HUES6 (cell line): Measurements from ENCODE around the gene DENND4C.
A peak's percentile ranks its signal among the peaks of the same experiment; 100 is the strongest.
"Not testable (repeated sequence)": the region's sequence is repeated elsewhere in the genome, so short reads cannot be mapped to it uniquely, and the experiment has no call there.

Experiments
- H3K27ac ChIP-seq: 2 replicates; pipeline ENCODE4 v1.7.0; 2013; ENCODE audit warnings: low read depth, mild to moderate bottlenecking, low read length, inconsistent platforms
- H3K27me3 ChIP-seq: 2 replicates; pipeline ENCODE4 v1.6.1; 2013; ENCODE audit warnings: low read length; ENCODE audit not compliant: control insufficient read depth, insufficient read depth
- H3K36me3 ChIP-seq: 2 replicates; pipeline ENCODE4 v1.6.1; 2013; ENCODE audit warnings: low read length; ENCODE audit not compliant: control insufficient read depth, insufficient read depth
- H3K4me1 ChIP-seq: 2 replicates; pipeline ENCODE4 v1.6.1; 2013; ENCODE audit warnings: low read length; ENCODE audit not compliant: control insufficient read depth, insufficient read depth
- H3K4me3 ChIP-seq: 2 replicates; pipeline ENCODE4 v1.5.1; 2013; ENCODE audit warnings: low read depth, low read length
- H3K9ac ChIP-seq: one replicate; pipeline ENCODE4 v1.6.1; 2013; ENCODE audit warnings: mild to moderate bottlenecking, low read length
- H3K9me3 ChIP-seq: 2 replicates; pipeline ENCODE4 v1.6.1; 2013; ENCODE audit warnings: low read depth, low read length; ENCODE audit not compliant: control insufficient read depth, insufficient read depth

DENND4C gene

DNA sequence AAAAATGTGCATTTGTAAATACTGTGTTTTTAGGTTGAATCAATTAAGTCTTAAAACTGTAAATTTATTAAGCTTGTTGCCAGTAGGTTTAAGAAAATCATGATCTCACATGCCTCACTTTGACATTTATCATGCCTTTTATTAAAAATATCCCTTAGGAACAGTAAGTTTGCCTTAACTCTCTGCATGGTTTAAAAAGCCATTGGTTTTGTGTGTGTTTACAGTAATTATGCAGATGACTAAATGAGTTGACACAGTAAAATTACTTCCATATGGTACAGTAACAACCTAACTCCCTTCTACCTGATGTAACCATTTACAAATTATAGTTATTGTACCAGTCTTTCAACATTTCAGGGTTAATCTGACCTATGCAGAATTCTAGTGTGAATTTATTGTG lies 143.0 kb downstream of the DENND4C start:
- Histone ChIP-seq H3K27ac (no peak overlapping the region), H3K4me1 (no peaks in the 10 kb centered on the region; the same call in 1 of the 2 replicates), H3K27me3 (no peaks in the 10 kb centered on the region), H3K4me3 (no peak overlapping the region), H3K9me3 (no peaks in the 10 kb centered on the region), H3K9ac (no peak overlapping the region), H3K36me3 (peaks cover 77% of the 10 kb centered on the region)

- Histone ChIP-seq H3K36me3 (peaks cover 79% of the 10 kb centered on the region), H3K27me3 (no peaks in the 10 kb centered on the region), H3K4me1 (no peaks in the 10 kb centered on the region; the same call in 1 of the 2 replicates), H3K9me3 (no peaks in the 10 kb centered on the region), H3K9ac (no peak overlapping the region), H3K27ac (no peak overlapping the region), H3K4me3 (no peak overlapping the region)
Measured at GRCh38 chr9:19375538-19375937, 145.0 kb downstream of the DENND4C start.

DNA sequence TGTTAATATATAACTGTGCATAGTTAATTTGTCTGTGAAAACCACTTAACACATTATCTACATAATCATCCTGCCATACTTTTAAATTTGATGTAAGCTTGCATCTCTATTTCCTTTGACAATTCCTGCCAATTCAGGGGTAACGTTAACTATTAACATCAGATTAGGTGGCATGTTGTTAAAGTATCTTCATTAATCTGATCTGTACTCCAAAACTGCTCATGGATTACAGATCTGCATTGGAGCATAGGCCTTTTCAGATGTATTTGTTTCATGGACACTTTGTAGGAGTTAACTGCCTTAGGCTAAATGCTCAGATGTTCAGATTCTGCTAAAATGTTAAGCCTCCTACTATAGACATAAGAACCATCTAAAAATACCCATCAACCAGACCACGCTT lies 146.4 kb downstream of the DENND4C start:
- no peaks in the 10 kb centered on the region; the same call in 1 of the 2 replicates for H3K4me1 ChIP-seq
- H3K4me3 ChIP-seq: no peak overlapping the region
- H3K36me3 ChIP-seq: peaks cover 70% of the 10 kb centered on the region
- H3K9ac ChIP-seq: no peak overlapping the region
- H3K9me3 ChIP-seq: no peaks in the 10 kb centered on the region
- H3K27me3 ChIP-seq: no peaks in the 10 kb centered on the region
- no peak overlapping the region for H3K27ac ChIP-seq

DNA sequence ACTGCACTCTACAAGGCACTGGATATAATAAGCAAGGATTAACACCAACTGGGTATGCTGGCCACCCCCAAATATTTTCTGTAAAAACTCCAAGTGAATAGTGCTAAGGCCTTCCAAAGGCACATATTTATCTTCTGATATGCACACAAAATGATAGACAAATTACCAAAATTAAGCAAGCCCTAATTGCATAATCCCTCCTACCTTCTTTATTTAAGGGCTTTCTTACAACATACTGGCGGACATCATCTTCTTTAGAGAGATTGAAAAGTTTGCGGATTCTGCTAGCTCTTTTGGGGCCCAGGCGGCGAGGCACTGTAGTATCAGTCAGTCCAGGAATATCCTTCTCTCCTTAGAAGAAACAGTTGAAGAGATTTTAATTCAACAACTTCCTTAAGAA lies 147.7 kb downstream of the DENND4C start:
- Histone ChIP-seq H3K4me3 (peak overlapping the region; percentile 90), H3K36me3 (peaks cover 65% of the 10 kb centered on the region), H3K27ac (no peak overlapping the region)

GRCh38 chr9:19378647-19379046 lies 148.2 kb downstream of the DENND4C start:
- H3K36me3 ChIP-seq: peaks cover 61% of the 10 kb centered on the region
- H3K4me1 ChIP-seq: no peaks in the 10 kb centered on the region; the same call in 1 of the 2 replicates
- peak overlapping the region; percentile 95 for H3K9ac ChIP-seq
- no peaks in the 10 kb centered on the region for H3K9me3 ChIP-seq
- H3K27me3 ChIP-seq: no peaks in the 10 kb centered on the region
- peak overlapping the region; percentile 93 for H3K27ac ChIP-seq
- H3K4me3 ChIP-seq: peak overlapping the region; percentile 90

More for the DNA sequence above, 147.7 kb downstream of the DENND4C start:
- no peaks in the 10 kb centered on the region for H3K9me3 ChIP-seq
- H3K4me1 ChIP-seq: no peaks in the 10 kb centered on the region; the same call in 1 of the 2 replicates
- no peaks in the 10 kb centered on the region for H3K27me3 ChIP-seq
- peak overlapping the region; percentile 95 for H3K9ac ChIP-seq

GRCh38 chr9:19379283-19379682 lies 148.8 kb downstream of the DENND4C start:
- H3K9me3 ChIP-seq: no peaks in the 10 kb centered on the region
- H3K27ac ChIP-seq: peak overlapping the region; percentile 93
- peaks cover 55% of the 10 kb centered on the region for H3K36me3 ChIP-seq
- no peaks in the 10 kb centered on the region; the same call in 1 of the 2 replicates for H3K4me1 ChIP-seq
- H3K27me3 ChIP-seq: no peaks in the 10 kb centered on the region
- peak overlapping the region; percentile 95 for H3K9ac ChIP-seq
- H3K4me3 ChIP-seq: peak overlapping the region; percentile 90

- peak overlapping the region; percentile 93 for H3K27ac ChIP-seq
- H3K4me3 ChIP-seq: peak overlapping the region; percentile 90
- no peaks in the 10 kb centered on the region; the same call in 1 of the 2 replicates for H3K4me1 ChIP-seq
- H3K27me3 ChIP-seq: no peaks in the 10 kb centered on the region
- peaks cover 51% of the 10 kb centered on the region for H3K36me3 ChIP-seq
- H3K9me3 ChIP-seq: no peaks in the 10 kb centered on the region
- peak overlapping the region; percentile 95 for H3K9ac ChIP-seq
Measured at GRCh38 chr9:19379697-19380046, 149.2 kb downstream of the DENND4C start.

- H3K27ac ChIP-seq: peak overlapping the region; percentile 35; the same call in 1 of the 2 replicates
- peak overlapping the region; percentile 95 for H3K9ac ChIP-seq
- peak overlapping the region; percentile 90 for H3K4me3 ChIP-seq
- no peaks in the 10 kb centered on the region; the same call in 1 of the 2 replicates for H3K4me1 ChIP-seq
- peaks cover 40% of the 10 kb centered on the region for H3K36me3 ChIP-seq
- no peaks in the 10 kb centered on the region for H3K27me3 ChIP-seq
- no peaks in the 10 kb centered on the region for H3K9me3 ChIP-seq
Measured at GRCh38 chr9:19380826-19381075, 150.3 kb downstream of the DENND4C start.

DNA sequence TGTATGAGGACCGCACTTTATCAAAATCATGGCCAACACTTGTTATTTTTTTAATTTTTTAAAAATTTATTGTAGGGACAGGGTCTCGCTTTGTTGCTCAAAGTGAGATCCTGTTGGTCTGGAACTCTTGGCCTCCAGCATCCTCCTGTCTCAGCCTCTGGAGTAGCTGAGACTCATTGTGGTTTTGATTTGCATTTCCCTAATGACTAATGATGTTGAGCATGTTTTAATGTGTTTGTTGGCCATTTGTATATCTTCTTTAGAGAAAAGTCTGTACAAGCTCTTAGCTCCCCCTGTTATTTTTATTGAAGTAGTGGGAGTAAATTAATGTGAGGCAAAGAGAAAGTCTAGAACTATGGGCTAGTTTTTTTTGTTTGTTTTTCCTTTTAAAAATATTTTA lies 151.2 kb downstream of the DENND4C start:
- no peak overlapping the region for H3K9ac ChIP-seq
- no peaks in the 10 kb centered on the region for H3K9me3 ChIP-seq
- no peaks in the 10 kb centered on the region; the same call in 1 of the 2 replicates for H3K4me1 ChIP-seq
- H3K27me3 ChIP-seq: no peaks in the 10 kb centered on the region
- H3K4me3 ChIP-seq: no peak overlapping the region
- peaks cover 31% of the 10 kb centered on the region for H3K36me3 ChIP-seq
- no peak overlapping the region for H3K27ac ChIP-seq

GRCh38 chr9:19385212-19385611 lies 154.7 kb downstream of the DENND4C start:
- not testable (repeated sequence) for H3K9ac ChIP-seq, H3K27me3 ChIP-seq, H3K36me3 ChIP-seq, H3K9me3 ChIP-seq, H3K27ac ChIP-seq, H3K4me3 ChIP-seq, H3K4me1 ChIP-seq

GRCh38 chr9:19385786-19386501 lies 155.5 kb downstream of the DENND4C start:
- Histone ChIP-seq H3K9me3 (no peaks in the 10 kb centered on the region), H3K9ac (no peak overlapping the region), H3K36me3 (no peaks in the 10 kb centered on the region), H3K27ac (no peak overlapping the region), H3K4me3 (no peak overlapping the region), H3K4me1 (no peaks in the 10 kb centered on the region), H3K27me3 (no peaks in the 10 kb centered on the region)
